Esophagus squamous epithelium (tissue), 5 donors: ENCODE results near the gene JMJD6. TPM values are rescaled to one million over a fixed set of nuclear protein-coding genes. Genes with fewer than 3 reads are reported as not detected.

Experiments
- DNase-seq: peaks from one replicate; lab custom pipeline; 2025; lab: John Stamatoyannopoulos, UW
- H3K27ac ChIP-seq, 4 donors: fragments of 200-600 bp; sonication (generic); one replicate each; pipeline ENCODE4 v1.5.1; 2016 to 2019; ENCODE audit warnings: mild to moderate bottlenecking in 1 of 4
- H3K27me3 ChIP-seq, 4 donors: fragments of 200-600 bp; sonication (generic); 1 replicate in 3 of 4; 2 replicates in 1 of 4; pipeline versions ENCODE4 v1.5.1 to v1.6.0; 2017 to 2021; ENCODE audit warnings: antibody characterized with exemption in 1 of 4
- H3K36me3 ChIP-seq, 3 donors: fragments of 200-600 bp; sonication (generic); one replicate each; pipeline ENCODE4 v1.5.1; 2016 to 2019
- H3K4me1 ChIP-seq, 3 donors: fragments of 200-600 bp; sonication (generic); one replicate each; pipeline ENCODE4 v1.5.1; 2017 to 2019
- H3K4me3 ChIP-seq, 4 donors: fragments of 200-600 bp; sonication (generic); 1 replicate in 3 of 4; 2 replicates in 1 of 4; pipeline ENCODE4 v1.5.1; 2016 to 2019; ENCODE audit warnings: mild to moderate bottlenecking in 2 of 4, moderate library complexity in 1 of 4
- H3K9me3 ChIP-seq, 3 donors: fragments of 200-600 bp; sonication (generic); one replicate each; pipeline ENCODE4 v1.5.1; 2016 to 2019
- POLR2A ChIP-seq, 4 donors: fragments of 450-650 bp; IDR thresholded peaks; one replicate each; pipeline ENCODE4 v1.6.1; 2017; ENCODE audit warnings: antibody characterized with exemption in 4 of 4, mild to moderate bottlenecking in 4 of 4, moderate library complexity in 3 of 4
- WGBS, 2 donors: methylation state at CpG; one replicate each; pipeline ENCODE4 v1.1.5; 2018; 5-methylcytosine and 5-hydroxymethylcytosine counted together
- intact Hi-C: fragments of 100-400 bp; cut with DNase I; formaldehyde crosslinking; loops from one replicate; pipeline ENCODE4 v1.15.0; 2022
- total RNA-seq, 4 donors: library from RNA; depleted of rRNA; stranded (reverse); fragments of >200 nt; gene quantifications; one replicate each; pipeline ENCODE4 v1.1.0, GENCODE V29; 2016
- TF ChIP-seq, protein P1 (sequence below), 6 experiments: fragments of 450-650 bp in 4 of 6; fragments of 200-600 bp in 2 of 6; sonication (generic) in 2 of 6; IDR thresholded peaks; one replicate each; pipeline ENCODE4 v1.5.1; 2016 to 2019; ENCODE audit warnings: antibody characterized with exemption in 6 of 6, mild to moderate bottlenecking in 4 of 6, moderate library complexity in 4 of 6
- donor health status: DM: yes; HTN: yes; CAD: no.

Gene JMJD6
- total RNA-seq, 4 donors from 2014 or later: 13.0 to 17.2 (median 16.7) TPM

DNA sequence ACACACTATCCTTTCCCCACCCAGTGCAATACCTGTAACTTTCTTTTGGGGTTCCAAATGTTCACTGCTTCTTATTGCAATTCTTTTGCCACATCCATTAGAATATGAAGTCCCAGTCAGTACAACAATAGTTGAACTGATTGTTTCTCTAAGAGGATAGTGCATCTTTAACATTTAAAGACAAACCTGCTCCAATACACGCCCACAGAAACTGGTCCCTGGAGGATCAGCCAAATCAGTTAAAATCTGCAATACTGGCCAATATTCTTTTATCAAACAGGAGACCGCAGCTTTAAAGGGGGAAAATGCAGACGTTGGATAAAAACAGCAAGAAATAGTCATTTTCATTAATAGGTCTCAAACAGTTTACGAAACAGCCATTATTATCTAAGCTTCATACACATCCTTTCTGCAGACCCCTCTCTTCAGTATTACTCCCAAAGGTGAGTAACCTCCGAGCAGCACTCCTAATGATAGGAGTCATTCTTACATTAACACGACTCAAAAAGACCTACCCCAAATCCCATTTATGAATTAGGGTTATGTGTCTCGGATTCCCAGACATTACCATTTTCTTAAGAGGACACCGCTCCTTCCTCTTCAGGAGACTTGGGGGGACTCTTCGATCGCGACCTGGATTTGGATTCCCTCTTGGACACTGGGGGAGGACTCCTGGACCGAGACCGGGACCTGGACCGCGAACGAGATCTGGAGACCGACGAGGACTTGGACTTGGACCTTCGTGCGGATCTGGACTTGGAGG lies 9.4 kb upstream of the JMJD6 start:
- intact Hi-C loops: no loop called here
- Histone ChIP-seq H3K9me3 (no peaks in the 10 kb centered on the region), H3K4me3 (peak overlapping the region; percentile 72 to 98 (median 90)), H3K36me3 (peaks cover 0 to 51% (median 14%) of the 10 kb centered on the region in 3 donors), H3K27ac (peak overlapping the region; percentile 97 to 100 (median 99)), H3K4me1 (peaks cover 21 to 79% (median 63%) of the 10 kb centered on the region in 3 donors), H3K27me3 (no peaks in the 10 kb centered on the region)
- DNase-seq: no peak
- TF ChIP-seq, protein P1, sequence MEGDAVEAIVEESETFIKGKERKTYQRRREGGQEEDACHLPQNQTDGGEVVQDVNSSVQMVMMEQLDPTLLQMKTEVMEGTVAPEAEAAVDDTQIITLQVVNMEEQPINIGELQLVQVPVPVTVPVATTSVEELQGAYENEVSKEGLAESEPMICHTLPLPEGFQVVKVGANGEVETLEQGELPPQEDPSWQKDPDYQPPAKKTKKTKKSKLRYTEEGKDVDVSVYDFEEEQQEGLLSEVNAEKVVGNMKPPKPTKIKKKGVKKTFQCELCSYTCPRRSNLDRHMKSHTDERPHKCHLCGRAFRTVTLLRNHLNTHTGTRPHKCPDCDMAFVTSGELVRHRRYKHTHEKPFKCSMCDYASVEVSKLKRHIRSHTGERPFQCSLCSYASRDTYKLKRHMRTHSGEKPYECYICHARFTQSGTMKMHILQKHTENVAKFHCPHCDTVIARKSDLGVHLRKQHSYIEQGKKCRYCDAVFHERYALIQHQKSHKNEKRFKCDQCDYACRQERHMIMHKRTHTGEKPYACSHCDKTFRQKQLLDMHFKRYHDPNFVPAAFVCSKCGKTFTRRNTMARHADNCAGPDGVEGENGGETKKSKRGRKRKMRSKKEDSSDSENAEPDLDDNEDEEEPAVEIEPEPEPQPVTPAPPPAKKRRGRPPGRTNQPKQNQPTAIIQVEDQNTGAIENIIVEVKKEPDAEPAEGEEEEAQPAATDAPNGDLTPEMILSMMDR (IDR thresholded peaks at IDR 0.05): no peak
- no peak for TF ChIP-seq POLR2A (IDR thresholded peaks at IDR 0.05)
- 0 to 1% methylated on average over 10 to 11 of the region's 20 CpGs for WGBS, 2 donors

DNA sequence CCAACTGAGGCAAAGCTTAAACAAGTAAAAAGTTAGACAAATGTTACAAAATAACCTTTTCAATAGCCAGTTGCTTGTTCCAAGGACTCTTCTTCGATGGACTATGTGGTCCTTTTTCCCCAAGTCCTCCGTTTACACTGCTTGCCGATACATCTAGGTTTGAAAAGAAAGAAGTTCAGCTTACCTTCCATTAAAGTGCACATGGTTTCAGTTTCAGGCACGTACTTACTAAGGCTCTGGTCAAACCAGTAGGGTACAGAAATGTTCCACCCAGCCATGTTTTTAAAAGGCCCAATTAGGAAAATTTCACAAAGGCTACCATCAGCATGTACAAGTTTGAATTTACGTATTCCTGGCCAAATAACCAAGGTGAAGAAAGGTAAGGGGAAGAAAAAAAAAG lies 8.6 kb upstream of the JMJD6 start:
- H3K4me1 ChIP-seq: peaks cover 21 to 79% (median 60%) of the 10 kb centered on the region in 3 donors
- peak overlapping the region; percentile 14 to 100 (median 98) for H3K27ac ChIP-seq
- H3K4me3 ChIP-seq: peak overlapping the region; percentile 72 to 98 (median 90)
- H3K9me3 ChIP-seq: no peaks in the 10 kb centered on the region
- TF ChIP-seq POLR2A (IDR thresholded peaks at IDR 0.05): no peak
- TF ChIP-seq, protein P1 (IDR thresholded peaks at IDR 0.05): no peak
- DNase-seq: no peak
- 4 to 8% methylated on average over 5 of the region's 5 CpGs for WGBS, 2 donors
- intact Hi-C loops: no loop called here
- H3K36me3 ChIP-seq: peaks cover 0 to 58% (median 14%) of the 10 kb centered on the region in 3 donors
- H3K27me3 ChIP-seq: no peaks in the 10 kb centered on the region

DNA sequence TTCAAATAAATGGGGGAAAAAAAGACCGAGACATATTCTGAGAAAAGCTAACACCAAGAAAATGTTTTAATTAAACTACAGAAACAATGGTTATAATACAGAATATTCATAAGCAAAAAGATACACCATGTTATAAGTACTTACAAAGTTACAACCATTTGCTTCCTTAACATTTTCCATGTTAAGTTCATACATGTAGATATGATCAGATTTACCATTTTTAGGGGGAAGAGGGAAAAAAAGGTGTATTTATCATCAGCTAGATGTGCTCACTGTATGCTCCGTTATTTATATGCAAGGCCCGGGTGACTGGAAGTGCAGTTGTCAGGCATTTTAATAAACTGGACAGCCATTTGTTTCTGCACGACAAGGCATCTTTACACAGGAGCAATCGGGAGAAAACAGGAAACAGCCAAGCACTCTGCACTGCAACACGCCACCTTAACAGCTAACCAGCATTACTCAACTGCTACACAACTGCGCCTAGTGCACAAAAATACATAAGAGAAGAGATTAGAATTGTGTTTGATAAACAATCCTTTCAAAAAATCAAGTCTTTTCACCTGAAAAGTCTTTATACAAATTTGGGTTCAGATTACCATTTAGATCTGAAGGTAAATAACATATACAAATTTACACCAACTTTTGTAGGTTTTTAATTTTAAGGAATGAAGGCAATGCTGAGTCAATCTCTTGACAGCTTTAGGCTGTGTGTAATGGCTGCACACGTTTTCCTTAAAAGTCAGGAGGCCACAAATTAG lies 7.9 kb upstream of the JMJD6 start:
- WGBS, 2 donors: 8 to 15% methylated on average over 8 of the region's 8 CpGs
- DNase-seq: no peak
- TF ChIP-seq, protein P1 (IDR thresholded peaks at IDR 0.05): no peak
- TF ChIP-seq POLR2A (IDR thresholded peaks at IDR 0.05): no peak
- H3K9me3 ChIP-seq: no peaks in the 10 kb centered on the region
- no peaks in the 10 kb centered on the region for H3K27me3 ChIP-seq
- peak overlapping the region; percentile 72 to 98 (median 90) for H3K4me3 ChIP-seq
- peak overlapping the region; percentile 14 to 100 (median 98) for H3K27ac ChIP-seq
- H3K4me1 ChIP-seq: peaks cover 21 to 79% (median 56%) of the 10 kb centered on the region in 3 donors
- H3K36me3 ChIP-seq: peaks cover 0 to 66% (median 17%) of the 10 kb centered on the region in 3 donors
- intact Hi-C loops: no loop called here

DNA sequence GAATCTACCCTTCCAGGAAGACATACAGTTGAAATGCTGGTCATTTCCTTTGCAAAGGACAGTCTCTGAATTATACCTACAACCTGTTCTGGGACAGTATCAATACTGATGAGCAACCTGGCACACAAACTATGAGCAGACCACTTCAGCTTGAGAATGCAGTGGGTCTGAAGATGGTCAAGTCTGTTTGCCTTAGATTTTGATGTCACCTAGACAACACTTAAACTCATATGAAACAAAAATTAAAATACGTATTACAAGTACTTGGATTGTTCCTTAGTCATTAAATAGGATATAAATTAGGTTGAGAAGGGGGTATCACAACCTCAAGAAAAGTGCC lies 7.2 kb upstream of the JMJD6 start:
- Histone ChIP-seq H3K36me3 (peaks cover 0 to 67% (median 20%) of the 10 kb centered on the region in 3 donors), H3K4me1 (peaks cover 17 to 79% (median 52%) of the 10 kb centered on the region in 3 donors), H3K27ac (peak overlapping the region in 2 of 4 donors; percentile 2 to 99), H3K27me3 (no peaks in the 10 kb centered on the region), H3K4me3 (peak overlapping the region in 1 of 4 donors; percentile 92), H3K9me3 (no peaks in the 10 kb centered on the region)
- TF ChIP-seq, protein P1 (IDR thresholded peaks at IDR 0.05): no peak
- TF ChIP-seq POLR2A (IDR thresholded peaks at IDR 0.05): no peak
- DNase-seq: no peak
- 36 to 58% methylated on average over 1 of the region's 1 CpG for WGBS, 2 donors
- intact Hi-C loops: no loop called here
